HCT116 (cell line): ENCODE results near the gene EIF4G3. TPM values are rescaled to one million over a fixed set of nuclear protein-coding genes. Genes with fewer than 3 reads are reported as not detected.
A peak's percentile ranks its signal among the peaks of the same experiment; 100 is the strongest.

Experiments
- ATAC-seq: fragments of 200-7000 bp; cut with Tn5 transposase; 2 replicates; pipeline ENCODE4 v1.9.1; 2020; ENCODE audit warnings: mild to moderate bottlenecking, moderate library complexity
- BruUV-seq: library from RNA; stranded (reverse); fragments of 400-500 nt; replicated peaks from 2 replicates; lab custom pipeline; 2021; lab: Mats Ljungman, UMichigan
- CTCF ChIA-PET: fragments of 300-600 bp; sonication (Branson Sonifier 250); formaldehyde crosslinking; loops from one replicate; lab custom pipeline; 2021; ENCODE audit warnings: antibody characterized with exemption; lab: Charles Lee
- POLR2A ChIA-PET: fragments of 300-600, 350-600 bp; sonication (Branson Sonifier 250); formaldehyde crosslinking; loops from one replicate; lab custom pipeline; 2021; ENCODE audit warnings: antibody characterized with exemption; lab: Charles Lee
- RAD21 ChIA-PET, 2 experiments: fragments of 300-600 bp; sonication (Branson Sonifier 250); formaldehyde crosslinking; loops; one replicate each; lab custom pipeline; 2023; ENCODE audit warnings: low total read pairs in 2 of 2; ENCODE audit not compliant: uncharacterized antibody in 2 of 2, unreplicated experiment in 2 of 2, low non-redundant PET in 1 of 2; lab: Charles Lee
- DNase-seq: peaks from one replicate; pipeline ENCODE4 v3.0.0-alpha.2; 2010; ENCODE audit warnings: low read depth, low spot score
- H2AFZ ChIP-seq: fragments of 200-600 bp; shearing (Covaris generic), sonication (generic); 2 replicates; pipeline ENCODE4 v1.6.1; 2017; ENCODE audit warnings: low read depth, mixed run types, mixed read lengths, antibody characterized with exemption, low read length; ENCODE audit not compliant: poor library complexity, severe bottlenecking
- H3K27ac ChIP-seq: 2 replicates; pipeline ENCODE4 v1.5.1; 2012; ENCODE audit warnings: low read depth, low read length
- H3K27me3 ChIP-seq: fragments of 200-600 bp; sonication (generic); 2 replicates; pipeline ENCODE4 v1.6.1; 2016; ENCODE audit warnings: mixed run types, low read length, mixed read lengths; ENCODE audit not compliant: insufficient read depth
- H3K36me3 ChIP-seq, 2 experiments: fragments of 200-500 bp in 1 of 2; fragments of 200-600 bp in 1 of 2; sonication (Bioruptor generic) in 1 of 2; sonication (generic) in 1 of 2; 2 replicates each; pipeline versions ENCODE4 v1.5.1 to v1.6.1; 2014 to 2016; ENCODE audit warnings: low read length in 2 of 2, inconsistent platforms in 1 of 2, mixed read lengths in 1 of 2, mixed run types in 1 of 2; ENCODE audit not compliant: insufficient read depth in 2 of 2, control insufficient read depth in 1 of 2
- H3K4me1 ChIP-seq, 2 experiments: fragments of 200-600 bp in 1 of 2; sonication (generic) in 1 of 2; 2 replicates each; pipeline versions ENCODE4 v1.5.1 to v1.6.1; 2012 to 2017; ENCODE audit warnings: low read length in 2 of 2, inconsistent platforms in 1 of 2, mild to moderate bottlenecking in 1 of 2, mixed read lengths in 1 of 2, mixed run types in 1 of 2, moderate library complexity in 1 of 2; ENCODE audit not compliant: insufficient read depth in 2 of 2, control insufficient read depth in 1 of 2
- H3K4me2 ChIP-seq: fragments of 200-600 bp; sonication (generic); 2 replicates; pipeline ENCODE4 v1.6.1; 2017; ENCODE audit warnings: mixed run types, low read length, mixed read lengths
- H3K4me3 ChIP-seq, 2 experiments: fragments of 200-600 bp in 1 of 2; sonication (generic) in 1 of 2; replicated peaks in 1 of 2; 2 replicates each; pipeline ENCODE4 v1.5.1; 2011 to 2016; ENCODE audit warnings: low read length in 2 of 2, control low read depth in 1 of 2, low read depth in 1 of 2, mild to moderate bottlenecking in 1 of 2, mixed read lengths in 1 of 2, mixed run types in 1 of 2
- H3K79me2 ChIP-seq: fragments of 200-600 bp; sonication (generic); 2 replicates; pipeline ENCODE4 v1.6.1; 2017; ENCODE audit warnings: mild to moderate bottlenecking, mixed run types, low read length, moderate library complexity, mixed read lengths; ENCODE audit not compliant: insufficient read depth
- H3K9ac ChIP-seq: fragments of 200-600 bp; sonication (generic); 2 replicates; pipeline ENCODE4 v1.6.1; 2016; ENCODE audit warnings: low read length, mixed read lengths
- H3K9me2 ChIP-seq: fragments of 200-600 bp; sonication (generic), shearing (Covaris generic); 2 replicates; pipeline ENCODE4 v1.6.1; 2017; ENCODE audit warnings: mixed run types, mild to moderate bottlenecking, moderate library complexity; ENCODE audit not compliant: insufficient read depth
- H3K9me3 ChIP-seq, 2 experiments: fragments of 200-500 bp in 1 of 2; fragments of 200-600 bp in 1 of 2; sonication (Bioruptor generic) in 1 of 2; sonication (generic) in 1 of 2; 2 replicates each; pipeline ENCODE4 v1.6.1; 2014 to 2017; ENCODE audit warnings: low read length in 2 of 2, mixed read lengths in 2 of 2, inconsistent platforms in 1 of 2, low read depth in 1 of 2, mild to moderate bottlenecking in 1 of 2, mixed run types in 1 of 2, moderate library complexity in 1 of 2; ENCODE audit not compliant: control insufficient read depth in 1 of 2, insufficient read depth in 1 of 2
- H4K20me1 ChIP-seq: fragments of 200-600 bp; sonication (generic), shearing (Covaris generic); 2 replicates; pipeline ENCODE4 v1.6.1; 2017; ENCODE audit warnings: mixed run types, mild to moderate bottlenecking, moderate library complexity; ENCODE audit not compliant: insufficient read depth
- CBX3 ChIP-seq: IDR thresholded peaks from 2 replicates; pipeline ENCODE4 v1.6.1; 2012; ENCODE audit warnings: low read depth
- POLR2A ChIP-seq: IDR thresholded peaks from 2 replicates; pipeline ENCODE4 v1.7.0; 2011; ENCODE audit warnings: borderline replicate concordance; ENCODE audit not compliant: insufficient read depth, insufficient read length; ENCODE audit errors: extremely low read depth
- intact Hi-C: fragments of 100-400 bp; cut with micrococcal nuclease; formaldehyde crosslinking; loops from 2 replicates; pipeline ENCODE4 v1.10.0; 2022
- total RNA-seq: library from RNA; stranded (reverse); gene quantifications from one replicate; pipeline ENCODE4 v1.2.1, GENCODE V29; 2021; ENCODE audit not compliant: unreplicated experiment
- TF ChIP-seq, protein P1 (sequence below), 3 experiments: fragments of 200-600 bp in 1 of 3; sonication (generic) in 1 of 3; IDR thresholded peaks in 2 of 3; conservative IDR thresholded peaks in 1 of 3; 2 replicates each; pipeline ENCODE4 v1.5.1; 2012 to 2017; ENCODE audit warnings: low read depth in 2 of 3, low read length in 2 of 3, antibody characterized with exemption in 1 of 3, borderline replicate concordance in 1 of 3, control low read depth in 1 of 3, mild to moderate bottlenecking in 1 of 3, mixed read lengths in 1 of 3, mixed run types in 1 of 3, moderate library complexity in 1 of 3; ENCODE audit not compliant: insufficient read depth in 1 of 3

Gene EIF4G3
- total RNA-seq, 1 experiment from 2014 or later, result 40.1 TPM

DNA sequence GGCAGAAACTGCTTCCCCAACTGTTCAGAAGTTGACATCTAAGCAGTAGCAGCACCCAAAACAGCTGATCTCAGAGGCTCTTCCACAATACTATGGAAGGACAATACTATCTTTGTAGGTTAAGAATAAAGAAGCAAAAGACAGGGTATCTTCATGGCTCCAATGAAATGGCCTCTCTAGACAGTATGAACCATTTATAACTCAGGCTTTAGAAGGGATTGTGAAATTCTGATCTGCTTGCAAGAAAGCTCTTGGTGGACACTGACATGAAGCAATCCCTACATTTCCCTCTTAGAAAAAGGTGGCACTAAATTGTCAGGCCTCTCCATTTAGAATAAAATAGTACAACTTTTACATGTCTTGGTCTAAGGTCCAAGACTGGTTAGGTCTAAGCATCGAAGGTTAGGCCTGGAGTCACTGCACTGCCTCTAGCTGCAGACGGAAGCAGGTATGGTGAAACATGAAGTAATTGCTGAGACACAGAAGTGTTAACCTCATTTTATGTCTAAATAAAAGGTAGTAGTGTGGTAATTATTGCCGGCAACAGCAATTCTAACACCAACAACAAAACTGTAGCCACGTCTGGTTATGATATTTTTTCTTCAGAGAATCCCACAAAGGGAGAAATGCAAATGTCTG, 339.0 kb downstream of the EIF4G3 start:
- ATAC-seq (no peak), DNase-seq (no peak)
- H3K9me2 ChIP-seq, result no peaks in the 10 kb centered on the region
- intact Hi-C loops, result no loop called here
- H3K9me3 ChIP-seq, result no peaks in the 10 kb centered on the region
- BruUV-seq, result no TSS peak
- CTCF ChIA-PET, result no interaction called here
- H3K27me3 ChIP-seq, result no peaks in the 10 kb centered on the region
- RAD21 ChIA-PET, result no interaction called here
- no peak overlapping the region for H3K9ac ChIP-seq
- no peak for TF ChIP-seq POLR2A
- TF ChIP-seq, protein P1, sequence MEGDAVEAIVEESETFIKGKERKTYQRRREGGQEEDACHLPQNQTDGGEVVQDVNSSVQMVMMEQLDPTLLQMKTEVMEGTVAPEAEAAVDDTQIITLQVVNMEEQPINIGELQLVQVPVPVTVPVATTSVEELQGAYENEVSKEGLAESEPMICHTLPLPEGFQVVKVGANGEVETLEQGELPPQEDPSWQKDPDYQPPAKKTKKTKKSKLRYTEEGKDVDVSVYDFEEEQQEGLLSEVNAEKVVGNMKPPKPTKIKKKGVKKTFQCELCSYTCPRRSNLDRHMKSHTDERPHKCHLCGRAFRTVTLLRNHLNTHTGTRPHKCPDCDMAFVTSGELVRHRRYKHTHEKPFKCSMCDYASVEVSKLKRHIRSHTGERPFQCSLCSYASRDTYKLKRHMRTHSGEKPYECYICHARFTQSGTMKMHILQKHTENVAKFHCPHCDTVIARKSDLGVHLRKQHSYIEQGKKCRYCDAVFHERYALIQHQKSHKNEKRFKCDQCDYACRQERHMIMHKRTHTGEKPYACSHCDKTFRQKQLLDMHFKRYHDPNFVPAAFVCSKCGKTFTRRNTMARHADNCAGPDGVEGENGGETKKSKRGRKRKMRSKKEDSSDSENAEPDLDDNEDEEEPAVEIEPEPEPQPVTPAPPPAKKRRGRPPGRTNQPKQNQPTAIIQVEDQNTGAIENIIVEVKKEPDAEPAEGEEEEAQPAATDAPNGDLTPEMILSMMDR (IDR thresholded peaks at IDR 0.05 in 2 of 3, conservative IDR thresholded peaks at IDR 0.05 in 1 of 3; ENCODE audit: borderline replicate concordance in 1 of 3, insufficient read depth in 1 of 3, low read depth in 2 of 3, low read length in 2 of 3), result 0 out of 6 replicates have a peak, but pooled peaks of 1 of the 3 experiments have one; percentile 1
- POLR2A ChIA-PET, result no interaction called here
- H3K27ac ChIP-seq, result no peak overlapping the region
- no peaks in the 10 kb centered on the region for H3K79me2 ChIP-seq
- peaks cover 0 to 3% of the 10 kb centered on the region in 2 experiments; a peak in 1 of 4 replicates for H3K36me3 ChIP-seq
- H3K4me2 ChIP-seq, result no peak overlapping the region
- no peaks in the 10 kb centered on the region for H4K20me1 ChIP-seq
- H3K4me3 ChIP-seq, result no peak overlapping the region
- no peak overlapping the region for H2AFZ ChIP-seq
- no peaks in the 10 kb centered on the region for H3K4me1 ChIP-seq

DNA sequence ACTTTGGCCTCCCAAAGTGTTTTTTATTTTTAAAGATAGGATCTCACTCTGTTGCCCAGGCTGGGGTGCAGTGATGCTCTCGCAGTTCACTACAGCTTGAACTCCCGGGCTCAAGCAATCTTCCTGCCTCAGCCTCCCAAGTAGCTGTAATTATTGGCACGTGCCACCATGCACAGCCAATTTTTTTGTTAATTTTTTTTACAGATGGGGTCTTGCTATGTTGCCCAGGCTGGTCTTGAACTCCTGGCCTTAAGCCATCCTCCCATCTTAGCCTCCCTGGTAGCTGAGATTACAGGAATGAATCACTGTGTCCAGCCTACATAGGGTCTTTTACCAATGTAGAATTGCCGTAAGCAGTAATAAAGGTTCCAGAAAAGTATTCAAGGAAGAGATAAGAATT, 340.5 kb downstream of the EIF4G3 start:
- H3K27ac ChIP-seq, result no peak overlapping the region
- no peak overlapping the region for H3K4me3 ChIP-seq
- BruUV-seq, result no TSS peak
- no peaks in the 10 kb centered on the region for H4K20me1 ChIP-seq
- H3K4me1 ChIP-seq, result no peaks in the 10 kb centered on the region
- no peaks in the 10 kb centered on the region for H3K79me2 ChIP-seq
- H2AFZ ChIP-seq, result no peak overlapping the region
- intact Hi-C loops, result no loop called here
- no peaks in the 10 kb centered on the region for H3K9me2 ChIP-seq
- no peak overlapping the region for H3K4me2 ChIP-seq
- no peak for TF ChIP-seq CBX3
- H3K36me3 ChIP-seq, result peaks cover 0 to 3% of the 10 kb centered on the region in 2 experiments; a peak in 1 of 4 replicates
- H3K27me3 ChIP-seq, result no peaks in the 10 kb centered on the region
- no peaks in the 10 kb centered on the region for H3K9me3 ChIP-seq
- ChIA-PET POLR2A (no interaction called here), RAD21 (no interaction called here), CTCF (no interaction called here)
- DNase-seq, result no peak
- no peak overlapping the region for H3K9ac ChIP-seq
- ATAC-seq, result no peak
